Measurements from ENCODE around the gene EDEM3.

DNA sequence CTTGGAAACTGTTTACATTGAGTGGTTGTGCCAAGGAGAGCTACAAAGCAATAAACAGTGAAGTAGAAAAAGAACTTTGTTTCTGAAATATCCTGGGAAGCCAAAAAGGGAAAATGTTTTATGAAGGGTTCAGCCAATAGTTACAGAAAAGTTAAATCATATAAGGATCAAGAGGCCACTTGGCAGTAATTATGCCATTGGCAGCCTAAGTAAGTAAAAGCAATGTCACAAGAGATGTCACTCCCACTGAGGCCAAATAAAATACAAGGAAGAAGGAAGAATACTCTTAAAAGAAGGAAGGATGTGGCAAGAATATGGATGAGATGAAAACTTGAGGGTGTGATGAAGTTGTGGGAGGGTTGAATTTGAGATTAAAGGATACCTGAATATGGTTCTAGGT is 45.2 kb downstream of the EDEM3 start:
- TF ChIP-seq EZH2 (IDR thresholded peaks at IDR 0.05; ENCODE audit: insufficient read depth, poor library complexity, severe bottlenecking) (no peak), EZH2phosphoT487 (IDR thresholded peaks at IDR 0.05; ENCODE audit: insufficient read depth, low read depth) (no peak)
